Heart left ventricle (tissue), 16 donors: Measurements from ENCODE around the gene CXCL14. TPM values are rescaled to one million over a fixed set of nuclear protein-coding genes. Genes with fewer than 3 reads are reported as not detected.

Source experiments
- ATAC-seq, 4 donors: fragments of 200-7000 bp; cut with Tn5 transposase; one replicate each; pipeline ENCODE4 v1.9.1; 2020 to 2022; ENCODE audit warnings: moderate library complexity in 4 of 4, mild to moderate bottlenecking in 3 of 4, moderate number of reproducible peaks in 1 of 4
- DNase-seq, 5 donors: peaks; one replicate each; pipeline ENCODE4 v3.0.0-alpha.2; 2020
- H3K27ac ChIP-seq, 12 donors: fragments of 200-600 bp; sonication (generic) in 4 of 12; one replicate each; pipeline versions ENCODE4 v1.5.0 to v1.8.0; 2016 to 2022; ENCODE audit warnings: mild to moderate bottlenecking in 2 of 12
- H3K27me3 ChIP-seq, 9 donors: fragments of 200-600 bp; sonication (generic) in 2 of 9; one replicate each; pipeline versions ENCODE4 v1.5.1 to v1.8.0; 2016 to 2022; ENCODE audit warnings: mild to moderate bottlenecking in 3 of 9
- H3K36me3 ChIP-seq, 9 donors: fragments of 200-600 bp; sonication (generic) in 2 of 9; one replicate each; pipeline versions ENCODE4 v1.5.0 to v1.8.0; 2018 to 2022; ENCODE audit warnings: mild to moderate bottlenecking in 2 of 9
- H3K4me1 ChIP-seq, 12 donors: fragments of 200-600 bp; sonication (generic) in 4 of 12; one replicate each; pipeline versions ENCODE4 v1.5.0 to v1.8.0; 2016 to 2022; ENCODE audit warnings: mild to moderate bottlenecking in 3 of 12
- H3K4me3 ChIP-seq, 12 donors: fragments of 200-600 bp; sonication (generic) in 4 of 12; one replicate each; pipeline versions ENCODE4 v1.5.0 to v1.8.0; 2017 to 2022; ENCODE audit warnings: mild to moderate bottlenecking in 9 of 12, moderate library complexity in 4 of 12
- H3K9me3 ChIP-seq, 12 donors: fragments of 200-600 bp; sonication (generic) in 4 of 12; one replicate each; pipeline versions ENCODE4 v1.5.0 to v1.8.0; 2016 to 2022; ENCODE audit warnings: mild to moderate bottlenecking in 1 of 12
- POLR2A ChIP-seq, 2 donors: fragments of 450-650 bp; IDR thresholded peaks; one replicate each; pipeline ENCODE4 v1.6.1; 2017; ENCODE audit warnings: antibody characterized with exemption in 2 of 2, mild to moderate bottlenecking in 2 of 2, moderate library complexity in 2 of 2
- WGBS, 4 donors: extraction: QIAGEN DNeasy Blood & Tissue Kit in 2 of 4; methylation state at CpG; one replicate each; pipeline versions ENCODE4 v1.1.5 to v1.1.7; 2013 to 2018; 5-methylcytosine and 5-hydroxymethylcytosine counted together
- intact Hi-C, 10 donors: fragments of 100-400 bp; cut with DNase I; formaldehyde crosslinking; loops; one replicate each; pipeline versions ENCODE4 v1.11.1 to v1.14.2; 2022
- polyA plus RNA-seq, 2 donors: library from polyadenylated mRNA; stranded (reverse); fragments of 200-250 nt; gene quantifications; one replicate each; pipeline ENCODE4 v1.2.3, GENCODE V29; 2013
- total RNA-seq, 9 donors: library from RNA; depleted of rRNA in 2 of 9; stranded (reverse); fragments of >200 nt in 2 of 9; fragmentation: NEBNext Ultra II Directional in 3 of 9; extraction: Animal tissue kit (Norgen Biotek cat#: 25700) in 3 of 9; gene quantifications; one replicate each; pipeline versions ENCODE4 v1.1.0 to v1.2.4, GENCODE V29; 2016 to 2023
- TF ChIP-seq, protein P1 (sequence below), 12 donors: fragments of 200-600 bp; sonication (generic) in 4 of 12; IDR thresholded peaks; one replicate each; pipeline versions ENCODE4 v1.5.0 to v1.8.0; 2018 to 2022; ENCODE audit warnings: antibody characterized with exemption in 12 of 12, mild to moderate bottlenecking in 5 of 12
- donor health status: ischemic (EF 13 %, LVEDD 7.1; RV severe dilation, severe dysfunction).
- donor health status: healthy with polysubstance abuse.
- donor health status: DM: no; HTN: yes; CAD: no.
- donor health status: DM: no; HTN: no; CAD: no.
- donor health status: ischemic (EF 25% LVEDD 6.9; RV normal size, moderate dysfunction).
- donor health status: ischemic (EF 25% LVEDD 5.7; RV mildly dilated, moderate dysfunction).
- donor health status: healthy.
- donor health status: DM: yes; HTN: yes; CAD: no.
- donor health status: ischemic (EF 35%, LVEDD 5.7; RV mildly dilated, moderate dysfunction).
- donor health status: nonischemic (EF 11% LVEDD 7.7; RV severe dilation, severe dysfunction).
- donor health status: DM: yes; HTN: yes; CAD: no.
- donor health status: PGD.
- donor health status: ischemic (EF 29% LVEDD 5.4; RV normal size, mild dysfunction).
- donor health status: nonischemic (EF 23%, LVEDD 6.1; RV moderate dilation, normal function).

CXCL14 gene
- total and polyA plus RNA-seq, 11 donors: 0.22 to 31.8 (median 0.69) TPM

DNA sequence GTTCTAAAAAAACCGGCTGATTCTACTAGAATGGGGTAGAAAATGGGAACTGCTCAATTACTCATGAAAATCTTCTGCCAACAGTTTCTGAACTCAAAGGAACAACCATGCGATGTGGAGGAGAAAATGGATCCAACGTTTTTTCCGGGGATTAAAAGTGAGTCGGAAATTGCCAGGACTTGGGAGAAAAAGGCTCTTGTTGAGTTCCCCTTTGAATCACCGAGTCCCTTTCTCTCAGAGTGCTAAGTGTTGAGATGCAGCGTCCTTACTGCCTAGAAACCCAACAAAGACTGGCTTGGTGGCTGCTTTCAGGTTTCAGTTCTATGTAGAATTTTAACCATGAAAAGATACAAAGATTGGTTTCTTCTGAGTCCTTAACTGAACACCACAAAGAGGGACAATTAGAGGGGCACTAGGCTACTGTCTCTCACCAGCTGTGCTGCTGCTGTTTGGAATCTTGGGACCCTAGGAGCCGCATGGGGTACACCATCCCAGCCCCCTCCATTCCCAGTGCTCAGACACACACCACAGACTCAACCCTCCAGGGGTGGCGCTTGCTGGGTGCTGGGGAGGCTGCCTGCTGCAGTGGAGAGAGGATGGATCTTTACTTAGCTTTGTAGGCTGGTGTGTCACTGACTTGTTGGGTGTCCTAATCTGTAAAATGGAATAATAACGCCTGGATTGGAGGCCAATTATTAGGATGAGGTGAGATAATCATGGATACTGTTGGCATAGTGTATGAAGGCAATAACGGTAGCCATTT is 21.5 kb downstream of the CXCL14 start:
- Histone ChIP-seq H3K9me3 (no peaks in the 10 kb centered on the region), H3K4me1 (peaks cover 0 to 3% (median 0%) of the 10 kb centered on the region in 12 donors), H3K4me3 (no peak overlapping the region), H3K27me3 (peaks cover 0 to 62% (median 24%) of the 10 kb centered on the region in 9 donors), H3K36me3 (no peaks in the 10 kb centered on the region), H3K27ac (no peak overlapping the region)
- intact Hi-C loops: loop anchor here in 1 of 10 donors (5.0 kb wide), 1 partner anchor 655 kb away; no protein-coding TSS in a partner anchor
- ATAC-seq (no peak), DNase-seq (no peak)
- no peak for TF ChIP-seq POLR2A (IDR thresholded peaks at IDR 0.05)
- TF ChIP-seq, protein P1, sequence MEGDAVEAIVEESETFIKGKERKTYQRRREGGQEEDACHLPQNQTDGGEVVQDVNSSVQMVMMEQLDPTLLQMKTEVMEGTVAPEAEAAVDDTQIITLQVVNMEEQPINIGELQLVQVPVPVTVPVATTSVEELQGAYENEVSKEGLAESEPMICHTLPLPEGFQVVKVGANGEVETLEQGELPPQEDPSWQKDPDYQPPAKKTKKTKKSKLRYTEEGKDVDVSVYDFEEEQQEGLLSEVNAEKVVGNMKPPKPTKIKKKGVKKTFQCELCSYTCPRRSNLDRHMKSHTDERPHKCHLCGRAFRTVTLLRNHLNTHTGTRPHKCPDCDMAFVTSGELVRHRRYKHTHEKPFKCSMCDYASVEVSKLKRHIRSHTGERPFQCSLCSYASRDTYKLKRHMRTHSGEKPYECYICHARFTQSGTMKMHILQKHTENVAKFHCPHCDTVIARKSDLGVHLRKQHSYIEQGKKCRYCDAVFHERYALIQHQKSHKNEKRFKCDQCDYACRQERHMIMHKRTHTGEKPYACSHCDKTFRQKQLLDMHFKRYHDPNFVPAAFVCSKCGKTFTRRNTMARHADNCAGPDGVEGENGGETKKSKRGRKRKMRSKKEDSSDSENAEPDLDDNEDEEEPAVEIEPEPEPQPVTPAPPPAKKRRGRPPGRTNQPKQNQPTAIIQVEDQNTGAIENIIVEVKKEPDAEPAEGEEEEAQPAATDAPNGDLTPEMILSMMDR (IDR thresholded peaks at IDR 0.05): no peak
- WGBS, 4 donors: 73 to 80% (median 75%) methylated on average over 11 of the region's 11 CpGs

DNA sequence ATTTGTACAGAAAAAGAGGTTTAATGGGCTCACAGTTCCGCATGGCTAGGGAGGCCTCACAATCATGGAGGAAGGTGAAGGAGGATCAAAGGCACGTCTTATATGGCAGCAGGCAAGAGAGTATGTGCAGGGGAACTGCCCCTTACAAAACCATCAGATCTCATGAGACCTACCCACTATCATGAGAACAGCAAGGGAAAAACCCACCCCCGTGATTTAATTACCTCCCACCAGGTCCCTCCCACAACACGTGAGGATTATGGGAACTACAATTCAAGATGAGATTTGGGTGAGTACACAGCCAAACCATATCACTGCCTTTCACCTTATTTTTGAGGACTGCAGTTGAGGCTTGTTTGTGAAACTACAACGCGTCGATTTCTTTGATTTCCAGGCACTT is 22.2 kb downstream of the CXCL14 start:
- H3K27me3 ChIP-seq: peaks cover 0 to 67% (median 29%) of the 10 kb centered on the region in 9 donors
- WGBS, 4 donors: 72 to 76% (median 73%) methylated on average over 7 of the region's 7 CpGs

DNA sequence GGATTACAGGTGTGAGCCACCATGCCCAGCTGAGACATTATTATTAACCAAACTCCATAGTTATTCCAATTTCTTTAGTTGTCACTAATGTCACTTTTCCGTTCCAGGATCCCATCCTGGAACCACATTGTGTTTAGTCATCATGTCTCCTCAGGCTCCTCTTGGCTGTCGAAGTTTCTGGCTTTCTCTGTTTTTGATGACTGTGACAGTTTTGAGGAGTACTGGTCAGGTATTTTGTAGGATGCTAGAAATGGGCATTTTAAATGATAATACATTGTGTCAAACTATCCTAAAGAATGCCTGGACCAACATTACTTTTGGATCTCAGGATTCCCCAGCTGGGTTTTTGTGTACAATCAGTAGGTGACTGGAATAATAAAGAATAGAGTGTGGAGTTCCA is 23.3 kb downstream of the CXCL14 start:
- no peaks in the 10 kb centered on the region for H3K4me1 ChIP-seq
- WGBS, 4 donors: 77 to 80% (median 79%) methylated on average over 2 of the region's 2 CpGs
- no peaks in the 10 kb centered on the region for H3K9me3 ChIP-seq
- TF ChIP-seq, protein P1 (IDR thresholded peaks at IDR 0.05): no peak
- TF ChIP-seq POLR2A (IDR thresholded peaks at IDR 0.05): no peak
- no peak for ATAC-seq
- H3K27ac ChIP-seq: no peak overlapping the region
- no peaks in the 10 kb centered on the region for H3K36me3 ChIP-seq
- H3K4me3 ChIP-seq: no peak overlapping the region
- intact Hi-C loops: loop anchor here in 1 of 10 donors (5.0 kb wide), 1 partner anchor 657 kb away; no protein-coding TSS in a partner anchor
- peaks cover 0 to 75% (median 29%) of the 10 kb centered on the region in 9 donors for H3K27me3 ChIP-seq
- no peak for DNase-seq

More for the DNA sequence above, 22.2 kb downstream of the CXCL14 start:
- no peak for ATAC-seq
- TF ChIP-seq, protein P1 (IDR thresholded peaks at IDR 0.05): no peak
- TF ChIP-seq POLR2A (IDR thresholded peaks at IDR 0.05): no peak
- intact Hi-C loops: loop anchor here in 1 of 10 donors (5.0 kb wide), 1 partner anchor 656 kb away; no protein-coding TSS in a partner anchor
- Histone ChIP-seq H3K4me3 (no peak overlapping the region), H3K9me3 (no peaks in the 10 kb centered on the region), H3K27ac (no peak overlapping the region), H3K36me3 (no peaks in the 10 kb centered on the region), H3K4me1 (peaks cover 0 to 3% (median 0%) of the 10 kb centered on the region in 12 donors)
- no peak for DNase-seq

GRCh38 chr5:135553688-135554462 is 24.9 kb downstream of the CXCL14 start:
- H3K9me3 ChIP-seq: no peaks in the 10 kb centered on the region
- H3K36me3 ChIP-seq: no peaks in the 10 kb centered on the region
- intact Hi-C loops: loop anchor here in 1 of 10 donors (5.0 kb wide), 1 partner anchor 273 kb away; no protein-coding TSS in a partner anchor
- DNase-seq: no peak
- H3K4me1 ChIP-seq: no peaks in the 10 kb centered on the region
- H3K27me3 ChIP-seq: peaks cover 0 to 78% (median 33%) of the 10 kb centered on the region in 9 donors
- 16 to 20% (median 19%) methylated on average over 8 of the region's 8 CpGs for WGBS, 4 donors
- no peak overlapping the region for H3K27ac ChIP-seq
- ATAC-seq: no peak
- H3K4me3 ChIP-seq: no peak overlapping the region
- no peak for TF ChIP-seq POLR2A (IDR thresholded peaks at IDR 0.05)
- TF ChIP-seq, protein P1 (IDR thresholded peaks at IDR 0.05): no peak
